ENCODE results near the gene LAMP2. TPM values are rescaled to one million over a fixed set of nuclear protein-coding genes. Genes with fewer than 3 reads are reported as not detected.
A peak's percentile ranks its signal among the peaks of the same experiment; 100 is the strongest.

The LAMP2 gene
- total and polyA plus RNA-seq, 2 donors (not counting 3 experiments of a cell fraction or from before 2014, with no cell fraction given): 108 to 135 TPM

- H3K4me3 ChIP-seq (replicated peaks in 1 of 3; ENCODE audit: insufficient read depth in 1 of 3, low read depth in 1 of 3, low read length in 3 of 3): peak overlapping the region; percentile 43 to 95 (median 86)
- no peaks in the 10 kb centered on the region for H3K9me3 ChIP-seq (replicated peaks; ENCODE audit: control insufficient read depth, insufficient read depth, low read length)
- no peaks in the 10 kb centered on the region for H3K36me3 ChIP-seq (ENCODE audit: control insufficient read depth in 2 of 2, extremely low read depth in 1 of 2, insufficient read depth in 2 of 2, low read length in 2 of 2)
- ChIA-PET POLR2A (interaction anchor here (0.6 kb wide), 1 partner anchor 49 kb away, joined by 3 read pairs; no protein-coding TSS in a partner anchor), CTCF (interaction anchor here (0.6 to 2.1 kb wide), 2 partner anchors 14 to 17 kb away, joined by 3 to 7 read pairs; no protein-coding TSS in a partner anchor)
- H3K27ac ChIP-seq (ENCODE audit: insufficient read depth, low read depth, low read length): peak overlapping the region; percentile 87
- H3K27me3 ChIP-seq (ENCODE audit: control insufficient read depth in 2 of 2, insufficient read depth in 2 of 2, low read length in 2 of 2): no peaks in the 10 kb centered on the region
- DNase-seq (ENCODE audit: low read depth, low spot score) (peak; percentile 3), FAIRE-seq (no peak)
- H4K20me1 ChIP-seq (replicated peaks; ENCODE audit: control insufficient read depth, extremely low read depth, insufficient read depth, low read length): no peaks in the 10 kb centered on the region
- peak overlapping the region; percentile 94 for H3K9ac ChIP-seq (replicated peaks; ENCODE audit: extremely low read depth, insufficient read depth, low read length)
- H3K4me2 ChIP-seq (ENCODE audit: insufficient read depth, low read length): peak overlapping the region; percentile 70
- H2AFZ ChIP-seq (ENCODE audit: low read depth, low read length): peak overlapping the region; percentile 71
- no TSS peak for BruUV-seq (replicated peaks)
- intact Hi-C loops (cut with micrococcal nuclease): loop anchor here (2.0 kb wide), 1 partner anchor 14 kb away; no protein-coding TSS in a partner anchor
- dilution Hi-C loops (cut with MboI; ENCODE audit: extremely low pct_ligation_motif_present, low sequenced_read_pairs): no loop called here
- H3K4me1 ChIP-seq (ENCODE audit: control insufficient read depth, extremely low read depth, insufficient read depth, low read length): peaks cover 12% of the 10 kb centered on the region
- peaks cover 47% of the 10 kb centered on the region for H3K79me2 ChIP-seq (ENCODE audit: control insufficient read depth, insufficient read depth, low read length)
- H3K9me1 ChIP-seq (replicated peaks; ENCODE audit: control insufficient read depth, extremely low read depth, insufficient read depth, low read length): no peaks in the 10 kb centered on the region
- TF ChIP-seq POLR2AphosphoS5 (IDR thresholded peaks at IDR 0.05; ENCODE audit: insufficient read depth, low read depth, low read length) (no peak), GATA2 (IDR thresholded peaks at IDR 0.05; ENCODE audit: insufficient read depth, insufficient read length, low read depth, low read length) (no peak), EZH2 (IDR thresholded peaks at IDR 0.05; ENCODE audit: borderline replicate concordance, low read depth, low read length, severe bottlenecking) (no peak), CTCF (IDR thresholded peaks at IDR 0.05; ENCODE audit: extremely low read depth in 1 of 2, insufficient read depth in 1 of 2, low read depth in 1 of 2, low read length in 2 of 2) (no peak), MAX (IDR thresholded peaks at IDR 0.05; ENCODE audit: insufficient read depth, insufficient read length) (no peak), MYC (IDR thresholded peaks at IDR 0.05; ENCODE audit: low read depth, low read length) (no peak), FOS (IDR thresholded peaks at IDR 0.05; ENCODE audit: borderline replicate concordance, insufficient read depth, low read length) (no peak), JUN (IDR thresholded peaks at IDR 0.05; ENCODE audit: borderline replicate concordance, insufficient read depth, insufficient read length, low read depth) (no peak), POLR2A (IDR thresholded peaks at IDR 0.05; ENCODE audit: low read depth, low read length) (no peak)
Observed at GRCh38 chrX:120468479-120468824, 644 bp downstream of the LAMP2 start.

Measured in endothelial cell of umbilical vein (primary cell).